GM18520 (cell line): ENCODE measurements around the gene CTNNBIP1.

Source experiments
- ATAC-seq: cut with Tn5 transposase; IDR thresholded peaks from one replicate; pipeline ENCODE4 v1.9.1; 2021; ENCODE audit not compliant: unreplicated experiment

The CTNNBIP1 gene

GRCh38 chr1:9881838-9882249 is 28.2 kb downstream of the CTNNBIP1 start:
- no peak for ATAC-seq

DNA sequence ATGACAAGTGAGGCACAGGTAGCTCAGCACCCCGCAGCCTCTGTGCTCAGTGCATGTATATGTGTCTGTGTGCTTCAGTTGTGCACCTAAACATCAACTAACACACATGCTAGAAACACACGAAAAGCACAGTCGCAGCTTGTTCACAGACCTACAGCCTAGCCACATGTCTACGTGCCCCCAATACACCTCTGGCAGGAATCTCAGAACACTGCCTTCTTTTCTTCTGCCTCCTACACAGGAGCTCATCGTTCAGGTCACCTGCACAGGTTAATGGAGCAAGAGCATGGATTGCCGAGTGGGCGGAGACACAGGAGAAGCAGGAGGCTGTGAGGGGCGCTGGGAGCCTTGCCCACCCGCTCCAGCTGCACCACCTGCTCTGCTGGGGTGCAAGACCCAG is 31.7 kb downstream of the CTNNBIP1 start:
- no peak for ATAC-seq

GRCh38 chr1:9877962-9878361 is 32.1 kb downstream of the CTNNBIP1 start:
- no peak for ATAC-seq

- no peak for ATAC-seq
Observed at GRCh38 chr1:9875636-9876000, 34.5 kb downstream of the CTNNBIP1 start.

- ATAC-seq = no peak
Observed at GRCh38 chr1:9874959-9875635, 35.0 kb downstream of the CTNNBIP1 start.

GRCh38 chr1:9874412-9874811 is 35.7 kb downstream of the CTNNBIP1 start:
- no peak for ATAC-seq

DNA sequence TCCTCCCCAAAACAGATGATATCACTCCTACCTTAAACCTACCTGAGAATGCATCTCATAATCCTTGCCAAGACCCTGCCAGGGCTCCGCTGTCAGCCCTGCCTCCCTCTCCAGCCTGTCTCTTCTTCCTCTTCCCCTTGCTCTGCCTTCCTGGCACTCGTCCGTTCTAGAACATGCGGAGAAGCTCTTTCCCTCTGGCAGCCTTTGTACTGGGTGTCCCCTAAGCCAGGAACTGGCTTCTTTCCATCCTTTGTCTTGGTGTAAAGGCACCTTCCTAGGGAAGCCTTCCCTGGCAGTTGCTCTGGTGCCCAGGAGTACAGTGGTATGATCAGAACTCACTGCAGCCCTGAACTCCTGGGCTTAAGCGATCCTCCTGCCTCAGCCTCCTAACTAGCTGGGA is 36.1 kb downstream of the CTNNBIP1 start:
- ATAC-seq = no peak

DNA sequence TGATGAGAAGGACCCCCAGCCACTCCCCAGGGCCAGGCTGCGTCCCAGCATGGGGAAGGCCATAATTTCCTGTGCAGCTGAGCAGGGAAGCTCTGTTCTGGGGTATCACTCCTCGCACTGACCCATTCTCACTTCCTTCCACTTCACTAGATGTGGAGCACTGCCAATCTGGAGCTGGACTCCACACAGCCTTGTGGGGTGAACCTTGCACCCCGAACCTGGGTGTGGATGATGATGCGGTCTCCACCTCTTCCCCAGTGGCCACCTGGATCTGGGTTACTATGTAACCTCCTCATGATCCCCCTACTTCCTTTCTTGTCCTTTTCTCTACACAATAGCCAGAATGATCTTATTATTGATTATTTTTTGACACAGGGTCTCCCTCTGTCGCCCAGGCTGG is 36.7 kb downstream of the CTNNBIP1 start:
- ATAC-seq = no peak

DNA sequence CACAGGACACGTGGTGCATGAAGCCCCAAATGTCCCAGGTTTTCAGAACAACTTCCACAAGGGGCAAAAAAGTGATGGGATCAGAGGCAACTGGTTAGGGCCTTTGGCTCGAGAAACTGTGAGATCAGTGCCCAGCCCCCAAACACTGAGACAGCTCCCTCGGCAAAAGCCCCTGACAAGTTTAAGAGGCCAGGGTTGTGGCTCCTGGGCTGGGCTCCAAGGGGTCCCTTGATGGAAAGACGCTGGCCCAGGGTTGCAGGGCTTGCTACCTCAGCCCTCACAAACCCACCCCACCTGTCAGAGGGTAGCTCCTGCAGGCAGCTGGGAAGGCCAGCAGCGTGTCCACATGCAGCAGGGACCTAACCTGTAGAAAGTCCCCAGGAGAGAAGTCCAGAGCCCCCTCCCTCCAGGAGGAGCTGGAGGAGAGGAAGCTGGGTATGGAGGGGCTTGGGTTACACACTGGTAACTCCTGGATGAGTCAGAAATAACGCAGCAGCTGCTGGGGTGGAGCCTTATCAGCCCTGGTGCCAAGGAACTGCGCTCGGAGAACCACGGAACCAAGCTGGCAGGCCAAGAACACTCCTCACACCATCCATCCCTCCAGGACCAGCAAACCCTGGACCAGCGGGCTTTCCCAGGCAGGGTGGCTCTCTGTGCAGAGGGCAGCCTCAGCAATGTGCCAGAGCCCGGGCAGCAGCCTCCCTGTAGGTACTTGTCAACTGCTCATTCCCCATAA is 37.5 kb downstream of the CTNNBIP1 start:
- ATAC-seq = no peak

DNA sequence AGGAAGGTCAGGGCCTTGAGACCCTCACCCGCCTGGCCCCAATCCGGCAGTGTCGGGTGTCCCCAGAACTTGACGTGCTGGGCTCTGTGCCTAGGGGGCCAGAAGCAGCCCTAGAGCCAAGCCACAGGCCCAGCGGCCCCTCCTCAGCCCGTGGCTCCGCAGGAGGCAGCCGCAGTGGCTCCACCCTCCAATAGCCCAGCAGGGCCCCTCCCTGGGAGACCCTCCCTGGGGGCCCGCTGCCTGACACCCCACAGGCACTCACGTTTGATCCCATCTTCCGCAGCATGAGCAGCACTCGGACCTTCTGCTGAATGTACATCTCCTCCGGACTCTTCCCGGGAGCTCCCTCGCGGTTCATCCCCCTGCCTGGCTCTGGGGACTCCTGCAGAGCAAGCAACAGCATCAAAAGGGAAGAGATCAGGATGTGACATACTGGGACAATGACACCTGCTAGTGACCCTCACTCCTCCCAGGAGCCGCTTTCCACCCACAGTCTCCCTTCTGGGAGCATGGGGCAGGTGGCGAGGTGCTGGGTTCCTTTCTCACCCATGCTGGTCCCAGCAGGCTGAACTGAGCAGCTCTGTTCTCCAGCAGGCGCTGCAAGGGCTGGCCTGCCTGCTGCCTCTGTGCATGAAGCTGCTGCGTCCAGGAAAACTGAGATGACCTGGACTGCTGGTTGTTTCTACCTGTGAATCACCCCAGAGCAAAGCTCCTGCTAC is 38.2 kb downstream of the CTNNBIP1 start:
- ATAC-seq = no peak

DNA sequence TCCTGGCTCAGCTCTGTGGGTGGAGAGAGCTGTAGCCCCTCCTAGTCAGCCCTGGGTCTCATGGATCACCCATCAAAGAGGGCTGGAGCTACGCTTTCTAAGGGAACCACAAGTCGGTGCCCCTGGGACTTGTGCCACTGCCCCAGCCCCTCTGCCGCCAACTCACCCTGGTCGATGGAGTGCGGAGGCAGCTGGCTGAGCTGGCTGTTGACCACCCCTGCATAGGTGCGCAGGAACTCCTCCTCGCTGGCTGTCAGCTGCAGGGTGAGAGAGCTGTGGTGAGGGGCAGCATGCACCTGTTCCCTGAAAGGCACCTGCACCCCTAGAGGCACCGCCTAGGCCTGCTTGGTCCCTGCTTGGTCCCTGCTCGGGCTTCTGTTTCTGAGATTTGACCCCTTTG is 39.0 kb downstream of the CTNNBIP1 start:
- ATAC-seq = no peak

GRCh38 chr1:9870572-9870971 is 39.5 kb downstream of the CTNNBIP1 start:
- no peak for ATAC-seq

GRCh38 chr1:9869831-9870251 is 40.2 kb downstream of the CTNNBIP1 start:
- ATAC-seq = no peak

DNA sequence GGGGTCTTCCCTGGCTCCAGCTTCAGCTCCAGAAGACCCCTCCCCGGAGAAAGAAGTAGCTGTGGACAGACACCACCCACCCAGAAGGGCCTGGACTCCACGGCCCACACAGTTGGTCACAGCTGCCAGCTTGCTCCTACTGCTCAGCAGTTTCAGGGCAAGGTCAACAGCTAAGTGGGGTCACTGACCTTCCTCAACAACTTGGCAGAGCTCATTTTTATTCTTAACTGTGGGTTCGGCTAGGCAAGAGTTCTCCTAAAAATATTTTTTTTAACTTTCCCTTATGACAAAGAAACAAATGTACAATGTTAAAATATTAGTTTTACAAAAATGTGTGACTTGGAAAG is 41.9 kb downstream of the CTNNBIP1 start:
- ATAC-seq = no peak

DNA sequence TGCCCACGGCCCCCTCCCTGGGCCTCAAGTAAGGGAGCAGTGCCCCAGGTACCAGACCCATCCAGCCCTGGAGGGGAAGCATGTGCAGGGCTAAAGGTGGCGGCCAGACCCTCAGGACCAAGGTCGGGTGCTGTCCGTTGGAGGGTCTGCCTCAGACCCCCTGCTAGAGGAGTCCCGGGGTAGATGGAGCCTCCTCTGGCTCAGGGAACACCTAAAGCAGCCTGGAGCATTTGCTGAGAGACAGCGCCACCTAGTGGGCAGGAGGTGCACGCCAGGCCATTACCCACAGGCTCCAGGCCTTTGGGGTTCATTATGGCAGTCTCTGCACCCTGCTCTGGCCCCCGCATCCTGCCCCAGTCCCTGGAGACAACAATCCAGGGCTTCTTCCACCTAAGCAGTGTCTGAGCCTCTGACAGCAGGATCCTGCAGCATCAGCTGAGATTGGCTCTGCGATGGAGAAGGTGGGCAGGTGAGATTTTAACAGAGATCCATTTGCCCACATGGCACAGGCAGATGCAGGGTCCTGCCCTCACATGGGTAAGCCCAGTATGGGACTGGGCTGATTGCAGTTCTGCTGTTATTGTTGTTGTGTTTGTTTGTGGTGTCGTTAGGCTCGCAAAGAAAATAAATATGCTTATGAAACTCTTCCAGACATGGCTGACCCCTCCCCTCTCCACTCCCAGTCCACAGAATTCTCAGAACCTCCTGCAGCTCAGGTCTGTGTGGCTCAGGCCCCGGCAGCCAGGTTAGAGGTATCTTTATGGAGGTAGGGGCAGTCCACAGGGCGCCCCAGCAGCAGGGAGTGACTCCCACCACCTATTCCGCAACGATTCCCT is 42.4 kb downstream of the CTNNBIP1 start:
- ATAC-seq = no peak

DNA sequence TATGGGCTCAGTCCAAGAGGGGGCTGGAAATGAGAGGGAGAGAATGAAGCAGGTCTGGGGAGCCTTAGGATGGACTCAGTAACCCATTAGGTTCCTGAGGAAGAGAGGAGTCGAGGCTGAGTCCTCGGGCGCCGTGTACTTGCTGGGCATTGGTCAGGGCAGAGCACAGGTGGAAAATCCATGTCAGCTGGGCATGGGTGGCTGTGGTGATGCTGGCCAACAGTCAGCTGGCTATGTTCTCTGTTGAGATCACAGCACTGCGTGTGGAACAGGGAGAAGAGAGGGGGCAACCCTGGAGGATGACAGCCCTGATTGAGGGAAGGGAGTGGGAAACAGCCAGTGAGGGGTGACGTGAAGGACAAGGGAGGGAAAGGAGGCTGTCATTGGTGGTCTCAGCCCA is 43.2 kb downstream of the CTNNBIP1 start:
- no peak for ATAC-seq

GRCh38 chr1:9865724-9866123 is 44.3 kb downstream of the CTNNBIP1 start:
- no peak for ATAC-seq

DNA sequence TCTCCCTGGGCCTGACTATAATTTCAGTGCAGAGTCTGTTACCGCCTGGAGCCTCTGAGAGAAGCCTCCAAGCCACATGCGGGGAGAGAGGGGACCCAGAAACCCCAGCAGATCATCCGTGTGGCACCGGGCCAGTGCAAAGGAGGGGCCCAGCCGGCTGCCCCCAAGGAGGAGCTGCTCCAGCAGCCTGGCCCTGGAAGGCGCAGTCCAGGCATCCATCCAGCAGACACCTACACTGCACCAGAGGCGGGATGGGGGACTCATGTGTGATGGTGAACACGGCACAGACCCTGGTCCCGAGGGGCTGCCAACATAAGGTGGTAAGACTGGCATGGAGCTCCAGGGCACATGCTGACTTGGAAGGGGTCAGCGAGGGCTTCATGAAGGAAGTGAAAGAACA is 46.7 kb downstream of the CTNNBIP1 start:
- no peak for ATAC-seq

DNA sequence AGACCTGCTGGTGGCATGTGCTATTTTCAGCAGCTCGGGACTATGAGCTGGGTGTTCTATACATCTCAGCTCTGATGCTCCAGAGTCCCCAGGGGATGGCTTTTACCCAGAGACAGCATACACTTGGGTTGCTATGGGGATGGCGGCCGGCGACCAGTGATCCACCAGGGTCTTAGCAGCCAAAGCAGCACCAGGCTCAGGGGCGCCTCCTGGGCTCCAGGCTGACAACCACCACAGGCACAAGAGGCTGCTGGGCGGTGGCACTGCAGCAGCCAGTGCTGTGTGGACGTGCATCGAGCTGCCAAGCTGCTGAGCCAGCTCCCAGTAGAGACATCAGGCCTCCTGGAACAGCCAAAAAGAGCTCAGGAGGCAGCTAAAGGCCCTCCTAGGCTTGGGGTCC is 48.7 kb downstream of the CTNNBIP1 start:
- no peak for ATAC-seq

DNA sequence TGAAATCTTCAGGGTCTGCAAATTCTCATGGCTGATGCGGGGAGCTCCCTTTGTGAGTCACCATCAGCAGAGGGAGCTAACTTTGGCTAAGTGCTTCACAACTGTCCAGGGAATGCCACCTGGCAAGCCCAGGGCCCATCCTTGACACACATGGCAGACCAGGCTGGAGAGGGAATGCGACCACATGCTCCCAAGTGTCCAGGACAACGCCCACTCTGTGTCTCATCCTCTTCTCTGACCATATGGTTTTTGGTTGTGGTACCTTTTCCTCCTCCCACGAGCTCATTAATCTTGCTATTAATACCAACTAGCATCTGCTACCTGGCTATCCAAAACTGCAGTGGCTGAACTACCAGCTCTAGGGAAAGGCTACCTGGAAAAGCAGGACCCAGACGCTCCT is 49.2 kb downstream of the CTNNBIP1 start:
- ATAC-seq = no peak

- no peak for ATAC-seq
Observed at GRCh38 chr1:9859281-9860014, 50.6 kb downstream of the CTNNBIP1 start.
